Keratinocyte (primary cell): ENCODE measurements around the gene FSIP1. TPM values are rescaled to one million over a fixed set of nuclear protein-coding genes. Genes with fewer than 3 reads are reported as not detected.
A peak's percentile ranks its signal among the peaks of the same experiment; 100 is the strongest.

Source experiments
- DNase-seq: peaks from one replicate; pipeline ENCODE4 v3.0.0-alpha.2; 2011; ENCODE audit warnings: low read depth, missing footprints, low spot score
- FAIRE-seq: peaks from 2 replicates; lab custom pipeline; 2011; peaks lifted over from hg19 to GRCh38; lab: Jason Lieb, UNC
- H2AFZ ChIP-seq: 2 replicates; pipeline ENCODE4 v1.6.0; 2012; ENCODE audit warnings: low read length, control low read depth, inconsistent platforms; ENCODE audit not compliant: control insufficient read depth
- H3K27ac ChIP-seq: 2 replicates; pipeline ENCODE4 v1.5.1; 2011; ENCODE audit warnings: low read length; ENCODE audit not compliant: control insufficient read depth, insufficient read depth
- H3K27me3 ChIP-seq: 3 replicates; pipeline ENCODE4 v1.6.0; 2011; ENCODE audit warnings: low read length; ENCODE audit not compliant: control insufficient read depth, insufficient read depth; ENCODE audit errors: extremely low read depth
- H3K36me3 ChIP-seq, 2 experiments: 2 replicates in 1 of 2; 3 replicates in 1 of 2; pipeline ENCODE4 v1.5.1; 2011; ENCODE audit warnings: low read length in 2 of 2, mild to moderate bottlenecking in 1 of 2; ENCODE audit not compliant: control insufficient read depth in 2 of 2, insufficient read depth in 2 of 2; ENCODE audit errors: extremely low read depth in 1 of 2
- H3K4me1 ChIP-seq: 3 replicates; pipeline ENCODE4 v1.5.1; 2011; ENCODE audit warnings: low read length; ENCODE audit not compliant: control insufficient read depth, insufficient read depth; ENCODE audit errors: extremely low read depth
- H3K4me2 ChIP-seq: 3 replicates; pipeline ENCODE4 v1.6.0; 2011; ENCODE audit warnings: low read depth, low read length; ENCODE audit not compliant: control insufficient read depth, insufficient read depth; ENCODE audit errors: extremely low read depth
- H3K4me3 ChIP-seq, 3 experiments: fragments of 200-600 bp in 1 of 3; sonication (generic) in 1 of 3; 2 replicates in 2 of 3; 3 replicates in 1 of 3; pipeline ENCODE4 v1.5.1; 2011 to 2016; ENCODE audit warnings: low read length in 3 of 3, mild to moderate bottlenecking in 3 of 3, control low read depth in 2 of 3, inconsistent platforms in 1 of 3, low read depth in 1 of 3, mixed read lengths in 1 of 3, mixed run types in 1 of 3, moderate library complexity in 1 of 3; ENCODE audit not compliant: control insufficient read depth in 2 of 3, insufficient read depth in 2 of 3; ENCODE audit errors: extremely low read depth in 1 of 3
- H3K79me2 ChIP-seq: 2 replicates; pipeline ENCODE4 v1.6.0; 2012; ENCODE audit warnings: low read length; ENCODE audit not compliant: control insufficient read depth, insufficient read depth
- H3K9ac ChIP-seq: 3 replicates; pipeline ENCODE4 v1.6.0; 2011; ENCODE audit warnings: low read length; ENCODE audit not compliant: control insufficient read depth, insufficient read depth; ENCODE audit errors: extremely low read depth
- H3K9me1 ChIP-seq: 3 replicates; pipeline ENCODE4 v1.6.0; 2011; ENCODE audit warnings: low read length; ENCODE audit not compliant: control insufficient read depth, insufficient read depth; ENCODE audit errors: extremely low read depth
- H3K9me3 ChIP-seq: 2 replicates; pipeline ENCODE4 v1.5.1; 2012; ENCODE audit warnings: low read depth, low read length; ENCODE audit not compliant: control insufficient read depth
- H4K20me1 ChIP-seq: 3 replicates; pipeline ENCODE4 v1.6.0; 2011; ENCODE audit warnings: low read length; ENCODE audit not compliant: control insufficient read depth, insufficient read depth; ENCODE audit errors: extremely low read depth
- EZH2 ChIP-seq: IDR thresholded peaks from one replicate; pipeline ENCODE4 v1.6.1; 2012; ENCODE audit warnings: inconsistent platforms, mild to moderate bottlenecking, low read length, moderate library complexity
- dilution Hi-C: fragments of 300-500 bp; cut with MboI; formaldehyde crosslinking; loops from one replicate; pipeline ENCODE4 v1.7.0; 2020; ENCODE audit warnings: low sequenced_read_pairs; ENCODE audit not compliant: extremely low pct_ligation_motif_present
- polyA plus RNA-seq, 5 experiments: library from polyadenylated mRNA; depleted of rRNA in 3 of 5; stranded (reverse) in 3 of 5; stranded (forward) in 1 of 5; unstranded in 1 of 5; fragments of >200 nt; gene quantifications; 1 replicate in 1 of 5; 2 replicates in 3 of 5; 3 replicates in 1 of 5; pipeline versions ENCODE4 v1.2.1 to v1.2.3, GENCODE V29; 2011 to 2012; ENCODE audit warnings: missing spikeins in 2 of 5, low read depth in 1 of 5, low replicate concordance in 1 of 5
- TF ChIP-seq, protein P1 (sequence below), 3 experiments: IDR thresholded peaks in 1 of 3; conservative IDR thresholded peaks in 1 of 3; optimal IDR thresholded peaks in 1 of 3; 2 replicates in 2 of 3; 3 replicates in 1 of 3; pipeline versions ENCODE3 to v1.5.1; 2011; ENCODE audit warnings: low read length in 3 of 3, mild to moderate bottlenecking in 3 of 3, moderate library complexity in 2 of 3, control low read depth in 1 of 3, inconsistent platforms in 1 of 3; ENCODE audit not compliant: insufficient read depth in 2 of 3; ENCODE audit errors: extremely low read depth in 1 of 3

FSIP1 gene
- polyA plus RNA-seq, 1 donor (not counting 4 experiments of a cell fraction or from before 2014, with no cell fraction given) = 1.5 TPM

- no peaks in the 10 kb centered on the region for H4K20me1 ChIP-seq
- dilution Hi-C loops = no loop called here
- no peaks in the 10 kb centered on the region for H3K79me2 ChIP-seq
- H3K9me1 ChIP-seq = no peaks in the 10 kb centered on the region
- FAIRE-seq = peak; percentile 64
- H3K36me3 ChIP-seq = no peaks in the 10 kb centered on the region
- H3K4me1 ChIP-seq = peaks cover 7% of the 10 kb centered on the region
- H3K4me2 ChIP-seq = no peak overlapping the region
- DNase-seq = no peak
- H3K4me3 ChIP-seq = no peak overlapping the region
- TF ChIP-seq EZH2 = no peak
- TF ChIP-seq, protein P1, sequence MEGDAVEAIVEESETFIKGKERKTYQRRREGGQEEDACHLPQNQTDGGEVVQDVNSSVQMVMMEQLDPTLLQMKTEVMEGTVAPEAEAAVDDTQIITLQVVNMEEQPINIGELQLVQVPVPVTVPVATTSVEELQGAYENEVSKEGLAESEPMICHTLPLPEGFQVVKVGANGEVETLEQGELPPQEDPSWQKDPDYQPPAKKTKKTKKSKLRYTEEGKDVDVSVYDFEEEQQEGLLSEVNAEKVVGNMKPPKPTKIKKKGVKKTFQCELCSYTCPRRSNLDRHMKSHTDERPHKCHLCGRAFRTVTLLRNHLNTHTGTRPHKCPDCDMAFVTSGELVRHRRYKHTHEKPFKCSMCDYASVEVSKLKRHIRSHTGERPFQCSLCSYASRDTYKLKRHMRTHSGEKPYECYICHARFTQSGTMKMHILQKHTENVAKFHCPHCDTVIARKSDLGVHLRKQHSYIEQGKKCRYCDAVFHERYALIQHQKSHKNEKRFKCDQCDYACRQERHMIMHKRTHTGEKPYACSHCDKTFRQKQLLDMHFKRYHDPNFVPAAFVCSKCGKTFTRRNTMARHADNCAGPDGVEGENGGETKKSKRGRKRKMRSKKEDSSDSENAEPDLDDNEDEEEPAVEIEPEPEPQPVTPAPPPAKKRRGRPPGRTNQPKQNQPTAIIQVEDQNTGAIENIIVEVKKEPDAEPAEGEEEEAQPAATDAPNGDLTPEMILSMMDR (optimal IDR thresholded peaks at IDR 0.05 in 1 of 3, IDR thresholded peaks at IDR 0.05 in 1 of 3, conservative IDR thresholded peaks at IDR 0.05 in 1 of 3; ENCODE audit: extremely low read depth in 1 of 3, insufficient read depth in 2 of 3, low read length in 3 of 3) = no peak
- H3K9me3 ChIP-seq = no peaks in the 10 kb centered on the region
- no peaks in the 10 kb centered on the region for H3K27me3 ChIP-seq
- no peak overlapping the region for H3K27ac ChIP-seq
- H2AFZ ChIP-seq = no peak overlapping the region
- H3K9ac ChIP-seq = no peak overlapping the region
These were observed 35.3 kb downstream of the FSIP1 start for GRCh38 chr15:39747326-39747725.

GRCh38 chr15:39746714-39747276, 35.8 kb downstream of the FSIP1 start:
- peaks cover 7% of the 10 kb centered on the region for H3K4me1 ChIP-seq
- no peak overlapping the region for H3K9ac ChIP-seq
- no peaks in the 10 kb centered on the region for H3K36me3 ChIP-seq
- no peaks in the 10 kb centered on the region for H3K9me1 ChIP-seq
- H4K20me1 ChIP-seq = no peaks in the 10 kb centered on the region
- no peak overlapping the region for H2AFZ ChIP-seq
- dilution Hi-C loops = no loop called here
- DNase-seq (no peak), FAIRE-seq (no peak)
- H3K4me3 ChIP-seq = no peak overlapping the region
- no peak overlapping the region for H3K4me2 ChIP-seq
- no peaks in the 10 kb centered on the region for H3K27me3 ChIP-seq
- no peak for TF ChIP-seq EZH2
- TF ChIP-seq, protein P1 (optimal IDR thresholded peaks at IDR 0.05 in 1 of 3, IDR thresholded peaks at IDR 0.05 in 1 of 3, conservative IDR thresholded peaks at IDR 0.05 in 1 of 3; ENCODE audit: extremely low read depth in 1 of 3, insufficient read depth in 2 of 3, low read length in 3 of 3) = no peak
- no peaks in the 10 kb centered on the region for H3K9me3 ChIP-seq
- H3K27ac ChIP-seq = no peak overlapping the region
- no peaks in the 10 kb centered on the region for H3K79me2 ChIP-seq
